C4-2B (cell line): ENCODE measurements around the gene FAM174C.

Experiments
- ZFX ChIP-seq: fragments of 450-650 bp; IDR thresholded peaks from 2 replicates; pipeline ENCODE4 v1.6.1; 2017
- TF ChIP-seq, protein P1 (sequence below): fragments of 450-650 bp; conservative IDR thresholded peaks from 2 replicates; pipeline ENCODE4 v1.5.1; 2017; ENCODE audit warnings: mild to moderate bottlenecking

DNA sequence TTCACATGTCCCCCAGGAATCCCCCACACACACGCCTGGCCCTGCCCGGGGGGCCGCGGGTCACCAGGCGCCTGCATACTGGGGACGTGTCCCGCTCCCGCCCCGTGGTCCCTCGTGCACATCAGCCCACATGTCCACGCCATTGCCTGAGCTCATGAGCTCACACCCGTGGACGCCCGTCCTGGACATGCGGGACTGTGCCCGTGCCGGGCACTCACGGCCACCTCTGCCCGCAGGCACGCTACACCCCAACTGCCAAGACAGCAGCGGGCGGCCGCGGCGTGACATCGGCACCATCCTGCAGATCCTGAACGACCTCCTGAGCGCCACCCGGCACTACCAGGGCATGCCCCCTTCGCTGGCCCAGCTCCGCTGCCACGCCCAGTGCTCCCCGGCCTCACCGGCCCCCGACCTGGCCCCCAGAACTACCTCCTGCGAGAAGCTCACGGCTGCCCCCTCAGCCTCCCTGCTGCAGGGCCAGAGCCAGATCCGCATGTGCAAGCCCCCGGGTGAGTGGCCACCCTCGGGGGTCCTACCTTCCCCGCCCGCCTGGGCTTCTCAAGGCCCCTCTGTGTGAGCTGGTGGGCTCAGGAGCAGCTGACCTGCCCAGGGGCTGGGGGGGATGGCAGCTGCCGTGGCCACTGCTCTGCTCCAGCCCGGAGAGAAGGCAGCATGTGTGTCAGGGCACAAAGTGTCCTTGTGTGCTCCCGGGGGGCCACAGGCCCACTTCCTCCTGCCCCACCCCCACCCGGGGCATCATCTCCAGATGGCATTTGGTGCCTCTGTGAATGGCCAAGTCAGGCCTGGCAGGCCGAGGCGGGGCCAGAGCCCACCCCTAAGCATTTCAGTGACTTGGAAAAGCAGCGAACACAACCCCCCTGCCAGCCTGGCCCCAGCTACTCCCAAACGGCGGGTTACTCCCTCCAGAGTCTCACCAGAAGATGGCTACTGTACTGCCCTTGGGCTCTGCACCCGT, 19.9 kb upstream of the FAM174C start:
- TF ChIP-seq, protein P1, sequence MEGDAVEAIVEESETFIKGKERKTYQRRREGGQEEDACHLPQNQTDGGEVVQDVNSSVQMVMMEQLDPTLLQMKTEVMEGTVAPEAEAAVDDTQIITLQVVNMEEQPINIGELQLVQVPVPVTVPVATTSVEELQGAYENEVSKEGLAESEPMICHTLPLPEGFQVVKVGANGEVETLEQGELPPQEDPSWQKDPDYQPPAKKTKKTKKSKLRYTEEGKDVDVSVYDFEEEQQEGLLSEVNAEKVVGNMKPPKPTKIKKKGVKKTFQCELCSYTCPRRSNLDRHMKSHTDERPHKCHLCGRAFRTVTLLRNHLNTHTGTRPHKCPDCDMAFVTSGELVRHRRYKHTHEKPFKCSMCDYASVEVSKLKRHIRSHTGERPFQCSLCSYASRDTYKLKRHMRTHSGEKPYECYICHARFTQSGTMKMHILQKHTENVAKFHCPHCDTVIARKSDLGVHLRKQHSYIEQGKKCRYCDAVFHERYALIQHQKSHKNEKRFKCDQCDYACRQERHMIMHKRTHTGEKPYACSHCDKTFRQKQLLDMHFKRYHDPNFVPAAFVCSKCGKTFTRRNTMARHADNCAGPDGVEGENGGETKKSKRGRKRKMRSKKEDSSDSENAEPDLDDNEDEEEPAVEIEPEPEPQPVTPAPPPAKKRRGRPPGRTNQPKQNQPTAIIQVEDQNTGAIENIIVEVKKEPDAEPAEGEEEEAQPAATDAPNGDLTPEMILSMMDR, result no peak
- TF ChIP-seq ZFX, result no peak
